ENCODE data around the gene ANGPTL4. TPM values are rescaled to one million over a fixed set of nuclear protein-coding genes. Genes with fewer than 3 reads are reported as not detected.

Gene ANGPTL4
- total and polyA plus RNA-seq, 9 of the 15 experiments (the other 6 are each of a cell fraction or from before 2014, with no cell fraction given), result 0.05 to 0.77 (median 0.22) TPM; not detected in 4

GRCh38 chr19:8386990-8387389 is 23.0 kb downstream of the ANGPTL4 start (continued):
- no peak for TF ChIP-seq ZC3H8 (IDR thresholded peaks at IDR 0.05)
- TF ChIP-seq SRSF1 (IDR thresholded peaks at IDR 0.05; ENCODE audit: low read depth, low read length), result no peak
- TF ChIP-seq SRSF3 (IDR thresholded peaks at IDR 0.05; ENCODE audit: insufficient read depth, low read length), result no peak
- TF ChIP-seq CHD4 (IDR thresholded peaks at IDR 0.05; ENCODE audit: insufficient read depth, insufficient replicate concordance, low read depth, low read length, poor library complexity, severe bottlenecking), result no peak
- no peak for TF ChIP-seq BRD9 (IDR thresholded peaks at IDR 0.05; ENCODE audit: low read depth, partially characterized antibody)
- no peak for TF ChIP-seq CBX5 (IDR thresholded peaks at IDR 0.05; ENCODE audit: borderline replicate concordance, low read depth)
- no peak for TF ChIP-seq BDP1 (IDR thresholded peaks at IDR 0.05; ENCODE audit: insufficient read depth, insufficient read length)
- peak; percentile 85 for TF ChIP-seq PTTG1 (tag; IDR thresholded peaks at IDR 0.05; ENCODE audit: low read depth)
- TF ChIP-seq RBM22 (IDR thresholded peaks at IDR 0.05; ENCODE audit: low read depth, low read length, poor library complexity, severe bottlenecking), result no peak
- TF ChIP-seq ZNF76 (CRISPR knock-in tag; IDR thresholded peaks at IDR 0.05; ENCODE audit: borderline replicate concordance), result no peak
- no peak for TF ChIP-seq CEBPB (tag; IDR thresholded peaks at IDR 0.05)
- no peak; the same call in 1 of the 2 replicates for TF ChIP-seq MTF1 (CRISPR knock-in tag; IDR thresholded peaks at IDR 0.05; ENCODE audit: borderline replicate concordance)
- TF ChIP-seq PCBP2 (IDR thresholded peaks at IDR 0.05; ENCODE audit: low read depth, low read length, poor library complexity, severe bottlenecking), result no peak
- peak; percentile 85 for TF ChIP-seq SMAD4 (CRISPR knock-in tag; conservative IDR thresholded peaks at IDR 0.05)
- no peak for TF ChIP-seq KAT7 (CRISPR knock-in tag; IDR thresholded peaks at IDR 0.05; ENCODE audit: borderline replicate concordance)
- TF ChIP-seq, protein P1, sequence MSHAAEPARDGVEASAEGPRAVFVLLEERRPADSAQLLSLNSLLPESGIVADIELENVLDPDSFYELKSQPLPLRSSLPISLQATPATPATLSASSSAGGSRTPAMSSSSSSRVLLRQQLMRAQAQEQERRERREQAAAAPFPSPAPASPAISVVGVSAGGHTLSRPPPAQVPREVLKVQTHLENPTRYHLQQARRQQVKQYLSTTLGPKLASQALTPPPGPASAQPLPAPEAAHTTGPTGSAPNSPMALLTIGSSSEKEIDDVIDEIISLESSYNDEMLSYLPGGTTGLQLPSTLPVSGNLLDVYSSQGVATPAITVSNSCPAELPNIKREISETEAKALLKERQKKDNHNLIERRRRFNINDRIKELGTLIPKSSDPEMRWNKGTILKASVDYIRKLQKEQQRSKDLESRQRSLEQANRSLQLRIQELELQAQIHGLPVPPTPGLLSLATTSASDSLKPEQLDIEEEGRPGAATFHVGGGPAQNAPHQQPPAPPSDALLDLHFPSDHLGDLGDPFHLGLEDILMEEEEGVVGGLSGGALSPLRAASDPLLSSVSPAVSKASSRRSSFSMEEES (CRISPR knock-in tag; IDR thresholded peaks at IDR 0.05), result no peak
- TF ChIP-seq MEF2D (tag; conservative IDR thresholded peaks at IDR 0.05; ENCODE audit: low read depth), result peak; percentile 82
- TF ChIP-seq SOX6 (IDR thresholded peaks at IDR 0.05), result no peak
- no peak for TF ChIP-seq ZNF740 (CRISPR knock-in tag; IDR thresholded peaks at IDR 0.05)
- TF ChIP-seq ZNF740 (tag; IDR thresholded peaks at IDR 0.05), result peak in 1 of 2 experiments; percentile 84; a peak in 1 of 4 replicates
- TF ChIP-seq GATA2 (CRISPR knock-in tag; IDR thresholded peaks at IDR 0.05), result no peak
- no peak for TF ChIP-seq ZNF436 (CRISPR knock-in tag; IDR thresholded peaks at IDR 0.05)
- 0 out of 2 replicates have a peak, but pooled peaks have one; percentile 49 for TF ChIP-seq BACH1 (tag; IDR thresholded peaks at IDR 0.05)
- no peak for TF ChIP-seq POLR2AphosphoS5 (IDR thresholded peaks at IDR 0.05; ENCODE audit: control insufficient read depth, insufficient read depth, low read depth, low read length)
- peak; percentile 26; the same call in 1 of the 2 replicates for TF ChIP-seq STAT5B (CRISPR knock-in tag; IDR thresholded peaks at IDR 0.05)
- TF ChIP-seq ZNF212 (CRISPR knock-in tag; IDR thresholded peaks at IDR 0.05), result no peak
- TF ChIP-seq MCM2 (IDR thresholded peaks at IDR 0.05; ENCODE audit: low read depth), result no peak
- TF ChIP-seq ZNF253 (CRISPR knock-in tag; conservative IDR thresholded peaks at IDR 0.05), result no peak
- no peak for TF ChIP-seq POLR2G (IDR thresholded peaks at IDR 0.05; ENCODE audit: low read depth, low read length)
- no peak for TF ChIP-seq TARDBP (IDR thresholded peaks at IDR 0.05)
- no peak for TF ChIP-seq TGIF2 (CRISPR knock-in tag; IDR thresholded peaks at IDR 0.05)
